ENCODE results near the gene TOX3.

The TOX3 gene

DNA sequence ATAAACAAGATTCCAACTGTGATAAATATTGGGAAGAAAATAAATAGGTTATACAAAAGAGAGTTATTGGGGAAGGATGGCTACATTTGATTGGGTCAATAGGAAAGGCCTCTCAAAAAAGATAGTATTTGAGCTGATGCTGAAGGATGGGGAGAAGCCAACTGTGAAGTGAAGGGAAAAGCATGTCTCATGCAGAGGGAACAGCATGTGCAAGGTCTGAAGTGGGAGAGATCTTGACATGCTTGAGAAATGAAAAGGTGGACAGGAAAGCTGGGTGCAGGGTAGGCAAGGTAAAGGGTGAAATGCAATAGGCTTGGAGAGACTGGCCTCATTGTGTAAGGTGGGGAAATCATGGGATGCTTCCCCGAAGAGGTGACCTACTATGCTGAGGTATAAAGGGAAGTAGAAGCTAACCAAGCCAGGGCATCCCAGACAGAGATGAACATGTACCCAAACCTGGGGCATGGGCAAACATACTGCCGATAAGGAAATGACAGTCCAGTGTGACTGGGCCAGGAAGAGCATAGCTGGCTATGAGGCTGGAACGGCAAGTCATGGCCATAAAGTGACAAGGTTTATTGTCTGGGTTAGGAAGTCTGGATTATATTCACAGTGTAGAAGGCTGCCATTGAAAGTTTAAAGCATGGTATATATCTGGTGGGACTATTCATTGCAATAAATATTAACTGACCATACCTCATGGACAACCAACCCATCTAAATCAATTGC is 91.2 kb downstream of the TOX3 start:
- no peak for DNase-seq (ENCODE audit: low read depth, low spot score)
- H3K4me3 ChIP-seq (ENCODE audit: low read depth, low read length): no peak overlapping the region
- TF ChIP-seq, protein P1, sequence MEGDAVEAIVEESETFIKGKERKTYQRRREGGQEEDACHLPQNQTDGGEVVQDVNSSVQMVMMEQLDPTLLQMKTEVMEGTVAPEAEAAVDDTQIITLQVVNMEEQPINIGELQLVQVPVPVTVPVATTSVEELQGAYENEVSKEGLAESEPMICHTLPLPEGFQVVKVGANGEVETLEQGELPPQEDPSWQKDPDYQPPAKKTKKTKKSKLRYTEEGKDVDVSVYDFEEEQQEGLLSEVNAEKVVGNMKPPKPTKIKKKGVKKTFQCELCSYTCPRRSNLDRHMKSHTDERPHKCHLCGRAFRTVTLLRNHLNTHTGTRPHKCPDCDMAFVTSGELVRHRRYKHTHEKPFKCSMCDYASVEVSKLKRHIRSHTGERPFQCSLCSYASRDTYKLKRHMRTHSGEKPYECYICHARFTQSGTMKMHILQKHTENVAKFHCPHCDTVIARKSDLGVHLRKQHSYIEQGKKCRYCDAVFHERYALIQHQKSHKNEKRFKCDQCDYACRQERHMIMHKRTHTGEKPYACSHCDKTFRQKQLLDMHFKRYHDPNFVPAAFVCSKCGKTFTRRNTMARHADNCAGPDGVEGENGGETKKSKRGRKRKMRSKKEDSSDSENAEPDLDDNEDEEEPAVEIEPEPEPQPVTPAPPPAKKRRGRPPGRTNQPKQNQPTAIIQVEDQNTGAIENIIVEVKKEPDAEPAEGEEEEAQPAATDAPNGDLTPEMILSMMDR (IDR thresholded peaks at IDR 0.05; ENCODE audit: low read depth, low read length): no peak
- in situ Hi-C loops (cut with HindIII; ENCODE audit: low sequenced_read_pairs): no loop called here

DNA sequence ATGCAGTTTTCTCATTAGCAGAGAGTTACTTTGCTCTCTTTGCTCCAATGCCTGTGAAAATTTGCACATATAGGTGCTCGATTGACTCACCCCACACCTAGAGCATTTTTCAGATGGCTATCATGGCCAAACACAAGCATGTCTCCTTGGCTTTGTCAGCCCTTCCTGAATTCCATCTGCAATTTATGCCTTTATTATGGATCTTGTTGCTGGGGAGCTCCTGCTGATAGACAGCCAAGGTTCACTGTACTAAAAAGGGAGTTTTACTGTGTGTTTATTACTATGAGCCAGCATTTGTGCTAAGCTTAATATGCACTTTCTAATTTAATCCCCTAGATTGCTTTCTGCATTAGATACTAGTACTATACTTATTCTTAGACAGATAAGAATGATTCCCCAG is 93.3 kb downstream of the TOX3 start:
- TF ChIP-seq, protein P1 (IDR thresholded peaks at IDR 0.05; ENCODE audit: low read depth, low read length): no peak
- DNase-seq (ENCODE audit: low read depth, low spot score): no peak
- in situ Hi-C loops (cut with HindIII; ENCODE audit: low sequenced_read_pairs): no loop called here
- no peak overlapping the region for H3K4me3 ChIP-seq (ENCODE audit: low read depth, low read length)

DNA sequence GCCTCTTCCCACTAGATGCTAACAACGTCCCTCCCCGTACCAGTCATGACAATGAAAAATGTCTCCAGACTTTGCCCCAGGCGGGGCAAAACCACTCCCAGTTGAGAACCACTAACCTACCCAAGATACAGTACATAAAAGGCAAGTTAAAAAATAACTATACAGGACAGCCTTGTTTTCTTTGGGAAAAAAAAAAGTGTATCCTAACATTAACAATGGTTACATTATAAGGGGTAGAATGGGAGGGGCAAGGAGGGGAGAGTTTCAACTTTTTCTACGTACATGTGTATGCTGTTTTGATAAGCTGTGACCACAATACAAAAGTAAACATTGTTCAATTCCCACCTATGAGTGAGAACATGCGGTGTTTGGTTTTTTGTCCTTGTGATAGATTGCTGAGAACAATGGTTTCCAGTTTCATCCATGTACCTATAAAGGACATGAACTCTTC is 94.9 kb downstream of the TOX3 start:
- TF ChIP-seq, protein P1 (IDR thresholded peaks at IDR 0.05; ENCODE audit: low read depth, low read length): no peak
- in situ Hi-C loops (cut with HindIII; ENCODE audit: low sequenced_read_pairs): no loop called here
- H3K4me3 ChIP-seq (ENCODE audit: low read depth, low read length): no peak overlapping the region
- DNase-seq (ENCODE audit: low read depth, low spot score): no peak

DNA sequence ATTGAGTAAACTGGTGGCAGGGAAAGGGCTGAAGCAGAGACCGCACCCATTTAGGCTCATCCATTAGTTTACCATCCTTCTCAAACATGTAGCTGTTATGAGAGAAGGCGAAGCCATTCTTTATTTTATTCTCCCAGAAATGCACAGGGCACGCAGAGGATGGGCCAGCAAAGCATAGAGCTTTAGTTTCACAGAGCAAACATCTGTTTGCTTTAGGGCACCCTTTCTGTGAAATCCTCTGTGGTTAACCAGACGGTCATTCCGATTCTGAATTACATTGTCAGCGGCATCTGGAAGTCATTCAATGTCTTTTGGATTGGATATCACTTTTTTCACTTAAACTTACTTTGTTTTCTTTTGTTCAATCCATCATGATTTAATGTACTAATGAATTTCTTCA is 96.0 kb downstream of the TOX3 start:
- TF ChIP-seq, protein P1 (IDR thresholded peaks at IDR 0.05; ENCODE audit: low read depth, low read length): no peak
- DNase-seq (ENCODE audit: low read depth, low spot score): no peak
- in situ Hi-C loops (cut with HindIII; ENCODE audit: low sequenced_read_pairs): no loop called here
- H3K4me3 ChIP-seq (ENCODE audit: low read depth, low read length): no peak overlapping the region

DNA sequence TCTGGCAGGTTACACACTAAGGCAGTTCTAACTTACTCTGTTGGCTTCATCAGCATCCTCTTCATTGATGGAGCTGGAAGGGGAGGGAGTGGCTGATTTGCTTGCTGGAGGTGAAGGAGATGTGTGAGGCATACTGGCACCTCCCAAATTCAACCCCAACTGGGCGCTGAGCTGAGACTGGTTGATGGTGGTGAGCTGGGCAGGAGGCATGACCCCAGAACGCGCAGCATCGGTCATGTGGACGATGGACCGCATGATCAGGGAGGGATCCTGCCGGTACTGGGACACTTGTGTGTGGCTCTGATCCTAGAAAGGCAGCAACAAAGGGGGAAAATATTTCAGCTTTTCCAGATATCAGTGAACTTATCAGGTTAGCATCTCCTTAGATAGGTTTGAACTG is 96.7 kb downstream of the TOX3 start:
- in situ Hi-C loops (cut with HindIII; ENCODE audit: low sequenced_read_pairs): no loop called here
- no peak overlapping the region for H3K4me3 ChIP-seq (ENCODE audit: low read depth, low read length)
- TF ChIP-seq, protein P1 (IDR thresholded peaks at IDR 0.05; ENCODE audit: low read depth, low read length): no peak

DNA sequence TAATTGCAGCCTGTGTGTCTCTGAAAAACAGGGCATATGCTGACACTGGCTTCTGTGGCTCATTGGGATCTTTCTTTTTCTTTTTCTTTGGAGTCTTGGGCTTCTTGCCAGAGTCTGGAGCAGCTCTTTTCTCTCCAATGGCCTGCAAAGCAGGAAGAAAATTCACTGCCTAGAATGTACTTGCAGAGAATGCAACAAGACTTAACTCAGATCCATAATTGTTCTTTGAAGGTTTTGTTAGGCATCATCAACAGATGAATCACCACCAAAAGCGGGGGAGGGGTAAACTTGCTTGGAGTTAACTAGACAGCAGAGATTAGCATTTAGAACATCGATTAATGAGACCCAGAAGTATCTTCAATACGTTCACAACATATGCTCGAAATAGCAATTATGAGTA is 100.9 kb downstream of the TOX3 start:
- H3K4me3 ChIP-seq (ENCODE audit: low read depth, low read length): no peak overlapping the region
- in situ Hi-C loops (cut with HindIII; ENCODE audit: low sequenced_read_pairs): no loop called here
- TF ChIP-seq, protein P1 (IDR thresholded peaks at IDR 0.05; ENCODE audit: low read depth, low read length): no peak
- DNase-seq (ENCODE audit: low read depth, low spot score): no peak

More for the DNA sequence above, 96.7 kb downstream of the TOX3 start:
- DNase-seq (ENCODE audit: low read depth, low spot score): no peak
